CD4-positive, alpha-beta memory T cell (primary cell): ENCODE results near the gene MRPS16. TPM values are rescaled to one million over a fixed set of nuclear protein-coding genes. Genes with fewer than 3 reads are reported as not detected.

Source experiments
- CTCF ChIA-PET: fragments of 350-600 bp; sonication (Branson Sonifier 250); formaldehyde crosslinking; loops from one replicate; lab custom pipeline; 2021; ENCODE audit warnings: inconsistent platforms; ENCODE audit not compliant: partially characterized antibody; lab: Charles Lee
- POLR2A ChIA-PET: fragments of 350-600 bp; sonication (Branson Sonifier 250); formaldehyde crosslinking; loops from one replicate; lab custom pipeline; 2021; ENCODE audit not compliant: partially characterized antibody; lab: Charles Lee
- DNase-seq, 5 donors: peaks; one replicate each; pipeline versions ENCODE4 v3.0.0 to v3.0.0-alpha.2; 2020 to 2022; ENCODE audit warnings: mixed read lengths in 1 of 5
- H3K27ac ChIP-seq: one replicate; pipeline ENCODE4 v1.7.0; 2013; ENCODE audit warnings: low read depth, low read length
- H3K27me3 ChIP-seq: 2 replicates; pipeline ENCODE4 v1.7.0; 2013; ENCODE audit warnings: mild to moderate bottlenecking, low read length, moderate library complexity; ENCODE audit not compliant: insufficient read depth
- H3K36me3 ChIP-seq: 2 replicates; pipeline ENCODE4 v1.7.0; 2013; ENCODE audit warnings: mild to moderate bottlenecking, low read length, moderate library complexity; ENCODE audit not compliant: insufficient read depth
- H3K4me1 ChIP-seq: 2 replicates; pipeline ENCODE4 v1.7.0; 2013; ENCODE audit warnings: mild to moderate bottlenecking, low read length, moderate library complexity; ENCODE audit not compliant: insufficient read depth
- H3K4me3 ChIP-seq, 2 donors: one replicate each; pipeline ENCODE4 v1.7.0; 2013; ENCODE audit warnings: low read length in 2 of 2, mild to moderate bottlenecking in 1 of 2
- H3K9me3 ChIP-seq, 2 donors: one replicate each; pipeline ENCODE4 v1.7.0; 2013; ENCODE audit warnings: low read length in 2 of 2, control low read depth in 1 of 2; ENCODE audit not compliant: control insufficient read depth in 1 of 2
- H3K27ac Mint-ChIP-seq, 7 donors: one replicate each; pipeline ENCODE4 v1.8.0; 2020 to 2021; ENCODE audit warnings: mixed read lengths in 7 of 7, mild to moderate bottlenecking in 6 of 7, inconsistent platforms in 3 of 7, moderate library complexity in 3 of 7
- H3K27me3 Mint-ChIP-seq, 2 donors: one replicate each; pipeline ENCODE4 v1.8.0; 2020 to 2021; ENCODE audit warnings: mixed read lengths in 2 of 2
- H3K36me3 Mint-ChIP-seq, 2 donors: one replicate each; pipeline ENCODE4 v1.8.0; 2020 to 2021; ENCODE audit warnings: mixed read lengths in 2 of 2, inconsistent platforms in 1 of 2, mild to moderate bottlenecking in 1 of 2
- H3K4me1 Mint-ChIP-seq, 4 donors: one replicate each; pipeline ENCODE4 v1.8.0; 2020 to 2021; ENCODE audit warnings: mixed read lengths in 4 of 4, mild to moderate bottlenecking in 1 of 4
- H3K4me3 Mint-ChIP-seq, 8 donors: one replicate each; pipeline ENCODE4 v1.8.0; 2020 to 2021; ENCODE audit warnings: mixed read lengths in 8 of 8, mild to moderate bottlenecking in 7 of 8, moderate library complexity in 6 of 8, inconsistent platforms in 3 of 8
- H3K9me3 Mint-ChIP-seq, 8 donors: one replicate each; pipeline ENCODE4 v1.8.0; 2020 to 2021; ENCODE audit warnings: mixed read lengths in 8 of 8, mild to moderate bottlenecking in 5 of 8, inconsistent platforms in 3 of 8, moderate library complexity in 1 of 8
- intact Hi-C: fragments of 100-400 bp; cut with micrococcal nuclease; formaldehyde crosslinking; loops from one replicate; pipeline ENCODE4 v1.15.1; 2023
- polyA plus RNA-seq, 2 donors: library from polyadenylated mRNA; unstranded; fragments of 300-500 nt; fragmentation: Illumina TruSeq; gene quantifications; one replicate each; pipeline ENCODE4 v1.2.3, GENCODE V29; 2021
- total RNA-seq, 2 experiments: library from RNA; stranded (reverse); gene quantifications; one replicate each; pipeline ENCODE4 v1.2.3, GENCODE V29; 2021

Gene MRPS16
- total and polyA plus RNA-seq, 4 experiments from 2014 or later = 44.9 to 104 (median 71.8) TPM

DNA sequence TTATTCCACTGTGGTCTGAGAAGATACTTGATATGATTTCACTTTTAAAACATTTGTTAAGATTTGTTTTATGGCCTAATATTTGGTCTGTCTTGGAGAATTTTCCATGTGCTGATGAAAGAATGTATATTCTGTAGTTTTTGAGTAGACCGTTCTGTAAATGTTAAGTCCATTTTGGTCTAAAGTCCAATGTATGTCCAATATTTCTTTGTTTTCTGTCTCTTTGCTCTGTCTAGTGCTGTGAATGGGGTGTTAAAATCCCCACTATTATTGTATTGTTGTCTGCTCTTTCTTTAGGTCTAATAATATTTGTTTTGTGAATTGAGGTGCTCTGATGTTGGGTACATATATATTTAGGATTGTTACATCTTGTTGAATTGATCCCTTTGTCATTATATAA lies 36.7 kb downstream of the MRPS16 start:
- intact Hi-C loops = no loop called here
- H3K36me3 Mint-ChIP-seq = peaks cover 57 to 71% of the 10 kb centered on the region in 2 donors
- H3K4me3 Mint-ChIP-seq = no peak overlapping the region
- Histone ChIP-seq H3K36me3 (peaks cover 8% of the 10 kb centered on the region), H3K27me3 (no peaks in the 10 kb centered on the region), H3K4me3 (no peak overlapping the region), H3K27ac (no peak overlapping the region), H3K4me1 (no peaks in the 10 kb centered on the region), H3K9me3 (no peaks in the 10 kb centered on the region)
- no peak for DNase-seq
- CTCF ChIA-PET = no interaction called here
- H3K27me3 Mint-ChIP-seq = no peaks in the 10 kb centered on the region
- POLR2A ChIA-PET = no interaction called here
- peaks cover 0 to 1% (median 0%) of the 10 kb centered on the region in 8 donors for H3K9me3 Mint-ChIP-seq
- no peak overlapping the region for H3K27ac Mint-ChIP-seq
- H3K4me1 Mint-ChIP-seq = peaks cover 0 to 4% (median under 1%) of the 10 kb centered on the region in 4 donors

DNA sequence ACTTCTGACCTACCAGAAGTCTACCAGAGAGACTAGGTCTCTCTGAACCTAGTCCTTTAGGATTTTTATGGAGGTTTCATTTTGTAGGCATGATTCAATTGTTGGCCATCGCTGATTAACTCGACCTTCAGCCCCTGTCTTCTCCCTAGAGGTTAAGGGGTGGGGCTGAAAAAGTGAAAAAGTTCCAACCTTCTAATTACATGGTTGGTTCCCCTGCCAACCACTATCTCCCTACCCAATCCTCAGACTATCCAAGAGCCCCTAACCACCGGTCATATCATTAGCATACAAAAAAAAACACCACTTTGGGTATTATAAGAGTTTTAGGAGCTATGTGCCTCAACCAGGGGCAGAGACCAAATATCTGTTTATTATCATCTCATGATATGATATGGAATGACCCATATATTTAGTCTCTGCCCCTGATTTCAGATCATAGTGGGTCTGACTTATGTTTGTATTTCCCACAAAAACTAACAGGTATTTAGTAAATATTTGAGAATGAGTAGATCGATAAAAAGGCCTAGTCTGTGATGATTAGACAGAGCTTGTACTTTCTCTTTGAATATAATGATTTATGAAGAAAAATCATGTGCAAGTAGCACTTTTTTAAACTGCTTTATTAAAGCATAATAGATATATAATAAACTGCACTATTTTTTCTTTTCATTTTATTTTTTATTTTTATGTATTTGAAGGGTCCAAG lies 41.2 kb downstream of the MRPS16 start:
- ChIA-PET POLR2A (no interaction called here), CTCF (no interaction called here)
- peaks cover 42 to 46% of the 10 kb centered on the region in 2 donors for H3K36me3 Mint-ChIP-seq
- H3K4me1 ChIP-seq = no peaks in the 10 kb centered on the region
- no peak for DNase-seq
- no peak overlapping the region for H3K27ac Mint-ChIP-seq
- peaks cover 0 to 1% (median 0%) of the 10 kb centered on the region in 8 donors for H3K9me3 Mint-ChIP-seq
- no peaks in the 10 kb centered on the region for H3K36me3 ChIP-seq
- H3K9me3 ChIP-seq = no peaks in the 10 kb centered on the region
- H3K4me3 Mint-ChIP-seq = no peak overlapping the region
- H3K27me3 Mint-ChIP-seq = no peaks in the 10 kb centered on the region
- intact Hi-C loops = no loop called here
- peaks cover 0 to 4% (median under 1%) of the 10 kb centered on the region in 4 donors for H3K4me1 Mint-ChIP-seq
- H3K4me3 ChIP-seq = no peak overlapping the region
- H3K27me3 ChIP-seq = no peaks in the 10 kb centered on the region
- no peak overlapping the region for H3K27ac ChIP-seq

DNA sequence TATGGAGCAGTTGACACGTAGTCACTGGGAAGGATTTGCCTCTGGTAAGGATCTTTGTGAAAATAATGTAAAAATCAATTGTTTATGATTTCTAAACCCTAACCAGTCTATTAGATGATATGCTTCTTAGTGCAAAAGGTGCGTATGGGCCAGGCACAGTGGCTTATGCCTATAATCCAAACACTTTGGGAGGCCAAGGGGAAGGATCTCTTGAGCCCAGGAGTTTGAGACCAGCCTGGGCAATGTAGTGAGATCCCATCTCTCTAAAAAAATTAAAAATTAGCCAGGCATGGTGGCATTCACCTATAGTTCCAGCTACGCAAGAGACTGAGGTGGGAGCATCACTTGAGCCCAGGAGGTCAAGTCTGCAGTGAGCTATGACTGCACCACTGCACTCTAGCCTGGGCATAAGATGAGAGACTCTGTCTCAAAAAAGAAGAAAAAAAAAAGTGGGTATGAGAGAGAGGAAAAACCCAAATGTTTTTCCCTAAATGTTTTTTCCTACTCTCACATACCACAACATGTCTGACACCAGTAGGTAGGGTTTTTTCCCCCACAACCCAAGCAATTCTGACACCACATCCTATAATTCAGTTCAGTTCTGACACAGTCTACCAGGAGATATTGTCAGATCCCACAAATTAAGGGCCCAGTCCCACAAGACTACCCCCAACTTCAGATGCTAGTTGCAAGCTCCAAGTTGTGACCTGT lies 41.9 kb downstream of the MRPS16 start:
- DNase-seq = no peak
- POLR2A ChIA-PET = no interaction called here
- intact Hi-C loops = no loop called here
- no peak overlapping the region for H3K4me3 ChIP-seq
- H3K27ac ChIP-seq = no peak overlapping the region
- Mint-ChIP-seq H3K4me1 (peaks cover 0 to 4% (median under 1%) of the 10 kb centered on the region in 4 donors), H3K27ac (peak overlapping the region in 1 of 7 donors; percentile 8), H3K4me3 (no peak overlapping the region), H3K36me3 (peaks cover 37 to 45% of the 10 kb centered on the region in 2 donors), H3K27me3 (no peaks in the 10 kb centered on the region), H3K9me3 (peaks cover 0 to 4% (median 0%) of the 10 kb centered on the region in 8 donors)
- CTCF ChIA-PET = no interaction called here
- H3K36me3 ChIP-seq = no peaks in the 10 kb centered on the region
- H3K27me3 ChIP-seq = no peaks in the 10 kb centered on the region
- H3K4me1 ChIP-seq = no peaks in the 10 kb centered on the region
- H3K9me3 ChIP-seq = no peaks in the 10 kb centered on the region

DNA sequence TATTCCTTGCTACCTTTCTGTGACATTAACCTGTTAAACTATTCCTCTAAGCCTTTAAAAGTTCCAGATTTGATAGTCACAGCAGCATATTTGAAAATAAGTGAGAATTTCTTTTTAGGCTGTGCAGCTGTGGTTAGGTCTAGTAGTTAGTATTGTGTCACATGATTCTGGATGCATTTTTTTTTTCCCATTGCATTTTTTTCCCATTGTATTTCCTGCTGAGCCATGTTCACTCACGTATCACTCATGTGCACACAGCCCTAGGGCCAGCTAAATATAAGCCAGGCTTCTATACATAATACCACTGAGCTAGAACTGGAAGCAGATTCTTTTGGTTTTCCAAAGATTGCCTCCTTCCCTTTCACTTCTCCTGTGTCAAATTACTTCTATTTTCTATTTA lies 42.7 kb downstream of the MRPS16 start:
- CTCF ChIA-PET = no interaction called here

DNA sequence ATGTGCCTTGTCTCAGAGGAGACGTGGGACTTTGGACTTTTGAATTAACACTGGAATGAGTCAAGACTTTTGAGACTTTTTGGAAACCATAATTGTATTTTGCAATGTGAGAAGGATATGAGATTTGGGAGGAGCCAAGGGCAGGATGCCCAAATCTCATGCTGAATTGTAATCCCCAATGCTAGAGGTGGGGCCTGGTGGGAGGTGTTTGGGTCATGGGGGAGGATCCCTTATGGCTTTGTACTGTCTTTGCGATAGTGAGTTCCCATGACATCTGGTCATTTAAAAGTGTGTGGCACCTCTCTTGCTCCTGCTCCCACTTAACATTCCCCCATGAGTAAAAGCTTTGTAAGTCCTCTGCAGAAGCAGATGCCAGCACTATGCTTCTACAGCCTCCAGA lies 44.6 kb downstream of the MRPS16 start:
- POLR2A ChIA-PET = interaction anchor here (1.6 kb wide), 1 partner anchor 40 kb away, joined by 3 read pairs; the partner anchor contains the start of gene DNAJC9
- H3K36me3 ChIP-seq = no peaks in the 10 kb centered on the region
- peaks cover 22 to 24% of the 10 kb centered on the region in 2 donors for H3K36me3 Mint-ChIP-seq

More for the DNA sequence above, 42.7 kb downstream of the MRPS16 start:
- Histone ChIP-seq H3K27ac (no peak overlapping the region), H3K4me1 (no peaks in the 10 kb centered on the region), H3K27me3 (no peaks in the 10 kb centered on the region), H3K9me3 (no peaks in the 10 kb centered on the region), H3K36me3 (no peaks in the 10 kb centered on the region), H3K4me3 (no peak overlapping the region)
- H3K4me1 Mint-ChIP-seq = peaks cover 0 to 4% (median under 1%) of the 10 kb centered on the region in 4 donors
- DNase-seq = no peak
- peaks cover 37 to 42% of the 10 kb centered on the region in 2 donors for H3K36me3 Mint-ChIP-seq
- POLR2A ChIA-PET = no interaction called here
- intact Hi-C loops = no loop called here
- H3K27me3 Mint-ChIP-seq = no peaks in the 10 kb centered on the region
- no peak overlapping the region for H3K4me3 Mint-ChIP-seq
- H3K9me3 Mint-ChIP-seq = peaks cover 0 to 5% (median 0%) of the 10 kb centered on the region in 8 donors
- H3K27ac Mint-ChIP-seq = no peak overlapping the region

DNA sequence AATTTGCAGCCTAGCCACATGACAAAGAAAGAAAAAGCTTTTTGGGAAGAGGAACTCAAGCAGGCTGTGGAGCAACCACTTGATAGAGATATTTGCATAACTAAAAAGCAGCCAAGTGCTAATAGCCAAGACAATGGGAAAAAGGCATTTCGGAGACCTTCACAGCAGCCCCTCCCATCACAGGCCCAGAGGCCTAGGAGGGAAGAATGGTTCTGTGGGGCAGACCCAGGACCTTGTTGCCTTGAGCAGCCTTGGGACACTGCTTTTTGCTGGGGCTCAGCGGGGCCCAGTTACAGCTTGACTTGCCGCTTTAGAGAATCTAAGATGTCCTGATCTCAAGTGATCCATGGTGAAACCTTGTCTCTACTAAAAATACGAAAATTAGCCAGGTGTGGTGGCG lies 46.1 kb downstream of the MRPS16 start:
- H3K36me3 Mint-ChIP-seq = peaks cover 17 to 19% of the 10 kb centered on the region in 2 donors
- Histone ChIP-seq H3K36me3 (no peaks in the 10 kb centered on the region), H3K9me3 (no peaks in the 10 kb centered on the region), H3K27me3 (no peaks in the 10 kb centered on the region), H3K4me3 (no peak overlapping the region), H3K27ac (no peak overlapping the region), H3K4me1 (no peaks in the 10 kb centered on the region)
- no peak for DNase-seq
- no peak overlapping the region for H3K4me3 Mint-ChIP-seq
- no peaks in the 10 kb centered on the region for H3K4me1 Mint-ChIP-seq
- POLR2A ChIA-PET = no interaction called here
- H3K27ac Mint-ChIP-seq = peak overlapping the region in 1 of 7 donors; percentile 66
- peaks cover 0 to 4% (median 0%) of the 10 kb centered on the region in 8 donors for H3K9me3 Mint-ChIP-seq
- intact Hi-C loops = no loop called here
- H3K27me3 Mint-ChIP-seq = no peaks in the 10 kb centered on the region
- CTCF ChIA-PET = no interaction called here

More for the DNA sequence above, 44.6 kb downstream of the MRPS16 start:
- intact Hi-C loops = no loop called here
- Mint-ChIP-seq H3K27ac (no peak overlapping the region), H3K27me3 (no peaks in the 10 kb centered on the region), H3K4me1 (no peaks in the 10 kb centered on the region), H3K9me3 (peaks cover 0 to 5% (median 0%) of the 10 kb centered on the region in 8 donors), H3K4me3 (no peak overlapping the region)
- no peaks in the 10 kb centered on the region for H3K4me1 ChIP-seq
- DNase-seq = no peak
- no peaks in the 10 kb centered on the region for H3K27me3 ChIP-seq
- no peak overlapping the region for H3K4me3 ChIP-seq
- no peak overlapping the region for H3K27ac ChIP-seq
- CTCF ChIA-PET = interaction anchor here (1.9 kb wide), 1 partner anchor 10 kb away, joined by 6 read pairs; no protein-coding TSS in a partner anchor
- H3K9me3 ChIP-seq = no peaks in the 10 kb centered on the region

DNA sequence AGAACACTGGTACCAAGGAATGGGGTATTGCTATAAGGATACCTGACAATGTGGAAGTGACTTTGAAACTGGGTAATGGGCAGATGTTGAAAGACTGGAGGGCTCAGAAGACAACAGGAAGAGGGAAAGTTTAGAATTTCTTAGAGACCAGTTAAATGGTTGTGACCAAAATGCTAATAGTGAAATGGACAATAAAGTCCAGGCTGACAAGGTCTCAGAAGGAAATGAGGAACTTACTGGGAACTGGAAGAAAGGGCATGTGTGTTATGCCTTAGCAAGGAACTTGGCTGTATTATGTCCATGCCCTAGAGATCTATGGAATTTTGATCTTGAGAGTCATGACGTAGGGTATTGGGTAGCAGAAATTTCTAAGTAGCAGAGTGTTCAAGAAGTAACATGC lies 46.6 kb downstream of the MRPS16 start:
- Histone ChIP-seq H3K9me3 (no peaks in the 10 kb centered on the region), H3K36me3 (no peaks in the 10 kb centered on the region), H3K27me3 (no peaks in the 10 kb centered on the region), H3K27ac (no peak overlapping the region), H3K4me3 (no peak overlapping the region), H3K4me1 (no peaks in the 10 kb centered on the region)
- DNase-seq = no peak
- ChIA-PET POLR2A (no interaction called here), CTCF (no interaction called here)
- peaks cover 13 to 14% of the 10 kb centered on the region in 2 donors for H3K36me3 Mint-ChIP-seq
- H3K27ac Mint-ChIP-seq = no peak overlapping the region
- H3K9me3 Mint-ChIP-seq = peaks cover 0 to 4% (median 0%) of the 10 kb centered on the region in 8 donors
- intact Hi-C loops = no loop called here
- H3K4me1 Mint-ChIP-seq = no peaks in the 10 kb centered on the region
- H3K4me3 Mint-ChIP-seq = no peak overlapping the region
- H3K27me3 Mint-ChIP-seq = no peaks in the 10 kb centered on the region
